GM18951 (cell line): ENCODE measurements around the gene HDLBP.

Source experiments
- POLR2A ChIP-seq: IDR thresholded peaks from 4 replicates; pipeline ENCODE4 v1.6.1; 2011; ENCODE audit warnings: mild to moderate bottlenecking; ENCODE audit not compliant: insufficient read length, insufficient read depth; ENCODE audit errors: extremely low read depth
- in situ Hi-C: fragments of 300-500 bp; cut with MboI; formaldehyde crosslinking; loops from one replicate; pipeline ENCODE4 v1.12.0; 2022; ENCODE audit warnings: low sequenced_read_pairs, mixed read lengths, inconsistent platforms; ENCODE audit not compliant: unreplicated experiment

HDLBP gene

DNA sequence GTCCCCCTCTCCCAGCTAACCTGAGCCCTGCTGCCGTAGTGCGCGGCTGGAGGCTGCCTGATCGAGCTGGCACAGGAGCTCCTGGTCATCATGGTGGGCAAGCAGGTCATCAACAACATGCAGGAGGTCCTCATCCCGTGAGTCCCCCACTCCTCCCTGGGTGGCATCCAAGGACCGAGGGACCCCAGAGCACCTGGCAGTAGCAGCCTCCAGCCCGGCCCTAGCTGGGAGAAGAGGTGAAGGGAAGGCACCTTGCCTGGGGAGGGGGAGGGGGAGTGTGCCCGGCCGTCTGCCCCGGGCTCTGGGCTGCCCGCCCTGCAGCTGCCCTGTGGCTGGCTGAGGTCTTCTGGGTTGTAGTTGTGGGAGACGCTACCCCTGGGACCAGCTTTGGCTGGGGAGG lies 100.7 kb downstream of the HDLBP start:
- no peak for TF ChIP-seq POLR2A
- in situ Hi-C loops: no loop called here

DNA sequence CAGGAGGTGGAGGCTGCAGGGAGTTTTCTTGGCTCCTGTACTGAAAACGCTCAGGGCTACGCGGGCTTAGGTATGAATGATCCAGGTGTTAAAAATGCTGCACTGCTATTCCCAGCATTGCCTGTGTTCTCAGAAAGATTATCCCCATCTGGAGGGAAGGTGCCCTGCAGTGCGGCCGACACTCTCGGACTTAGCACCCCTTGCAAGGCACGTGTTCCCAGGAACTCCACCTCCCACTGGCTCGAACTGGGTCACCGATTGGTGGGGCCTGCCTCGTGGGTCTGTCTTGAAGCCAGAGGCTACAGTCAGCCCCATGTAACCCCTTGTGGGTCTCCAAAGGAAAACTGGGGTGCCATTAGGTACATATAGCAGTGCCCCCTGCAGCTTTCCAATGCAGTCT lies 101.3 kb downstream of the HDLBP start:
- no peak for TF ChIP-seq POLR2A
- in situ Hi-C loops: no loop called here

DNA sequence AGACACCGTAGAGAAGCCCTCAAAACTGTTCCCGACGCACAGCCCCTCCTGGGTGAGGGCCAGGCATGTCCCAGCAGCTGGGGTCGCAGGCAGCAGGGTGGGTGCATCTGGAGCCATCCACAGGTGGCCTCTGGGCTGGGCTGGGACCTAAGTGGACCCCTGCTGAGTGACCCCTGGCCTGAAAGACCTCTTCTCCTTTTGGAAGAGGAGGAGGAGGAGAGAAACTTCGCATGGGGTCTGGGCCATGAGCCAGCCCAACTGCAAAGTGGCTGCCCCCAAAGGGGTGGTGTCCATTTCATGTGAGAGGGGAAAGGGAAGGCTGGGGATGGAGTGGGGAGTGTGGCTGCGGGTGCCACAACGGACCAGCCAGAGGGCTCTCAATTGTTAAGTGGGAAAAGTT lies 101.9 kb downstream of the HDLBP start:
- TF ChIP-seq POLR2A: no peak
- in situ Hi-C loops: no loop called here

DNA sequence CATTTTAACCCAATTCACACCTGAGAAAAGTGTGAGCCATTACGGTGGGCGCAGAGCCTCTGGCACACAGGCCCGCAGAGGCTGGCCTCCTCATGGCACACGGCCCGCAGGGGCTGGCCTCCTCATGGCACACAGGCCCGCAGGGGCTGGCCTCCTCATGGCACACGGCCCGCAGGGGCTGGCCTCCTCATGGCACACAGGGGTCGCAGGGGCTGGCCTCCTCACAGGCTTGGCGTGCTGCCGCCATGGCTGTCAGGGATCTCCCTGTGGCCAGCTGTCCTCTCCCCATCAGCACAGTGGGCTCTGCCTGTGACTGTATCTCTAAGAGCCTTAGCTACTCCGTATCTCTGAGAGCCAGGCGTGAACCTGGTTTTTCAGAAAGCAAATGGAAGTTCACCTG lies 102.4 kb downstream of the HDLBP start:
- in situ Hi-C loops: no loop called here
- TF ChIP-seq POLR2A: no peak

- in situ Hi-C loops: no loop called here
- no peak for TF ChIP-seq POLR2A
Observed at GRCh38 chr2:241211276-241211675, 104.2 kb downstream of the HDLBP start.

DNA sequence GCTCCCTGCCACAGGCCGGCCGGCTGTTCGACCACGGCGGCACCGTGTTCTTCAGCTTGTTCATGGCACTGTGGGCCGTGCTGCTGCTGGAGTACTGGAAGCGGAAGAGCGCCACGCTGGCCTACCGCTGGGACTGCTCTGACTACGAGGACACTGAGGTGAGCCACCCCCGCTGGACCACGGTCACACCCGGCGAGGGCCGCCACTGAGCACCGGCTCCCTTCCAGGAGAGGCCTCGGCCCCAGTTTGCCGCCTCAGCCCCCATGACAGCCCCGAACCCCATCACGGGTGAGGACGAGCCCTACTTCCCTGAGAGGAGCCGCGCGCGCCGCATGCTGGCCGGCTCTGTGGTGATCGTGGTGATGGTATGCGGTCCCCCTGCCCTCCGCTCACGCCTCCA lies 106.2 kb downstream of the HDLBP start:
- in situ Hi-C loops: no loop called here
- TF ChIP-seq POLR2A: no peak

- in situ Hi-C loops: no loop called here
- no peak for TF ChIP-seq POLR2A
Observed at GRCh38 chr2:241208058-241208457, 107.4 kb downstream of the HDLBP start.

- no peak for TF ChIP-seq POLR2A
- in situ Hi-C loops: no loop called here
Observed at GRCh38 chr2:241207641-241208040, 107.8 kb downstream of the HDLBP start.

GRCh38 chr2:241207151-241207550 lies 108.3 kb downstream of the HDLBP start:
- TF ChIP-seq POLR2A: no peak
- in situ Hi-C loops: no loop called here

DNA sequence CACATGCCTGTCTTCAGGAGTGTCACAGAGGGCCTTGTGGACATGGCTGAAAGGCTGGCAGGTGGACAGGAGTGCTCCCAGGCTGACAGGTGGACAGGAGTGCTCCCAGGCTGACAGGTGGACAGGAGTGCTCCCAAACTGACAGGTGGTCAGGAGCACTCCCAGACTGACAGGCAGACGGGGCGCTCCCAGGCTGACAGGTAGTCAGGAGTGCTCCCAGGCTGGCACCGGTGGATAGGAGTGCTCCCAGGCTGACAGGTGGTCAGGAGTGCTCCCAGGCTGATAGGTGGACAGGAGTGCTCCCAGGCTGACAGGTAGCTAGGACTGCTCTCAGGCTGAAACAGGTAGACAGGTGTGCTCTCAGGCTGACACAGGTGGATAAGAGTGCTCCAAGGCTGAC lies 110.4 kb downstream of the HDLBP start:
- TF ChIP-seq POLR2A: no peak

GRCh38 chr2:241204490-241204889 lies 111.0 kb downstream of the HDLBP start:
- in situ Hi-C loops: no loop called here
- no peak for TF ChIP-seq POLR2A

More for the DNA sequence above, 110.4 kb downstream of the HDLBP start:
- in situ Hi-C loops: no loop called here

DNA sequence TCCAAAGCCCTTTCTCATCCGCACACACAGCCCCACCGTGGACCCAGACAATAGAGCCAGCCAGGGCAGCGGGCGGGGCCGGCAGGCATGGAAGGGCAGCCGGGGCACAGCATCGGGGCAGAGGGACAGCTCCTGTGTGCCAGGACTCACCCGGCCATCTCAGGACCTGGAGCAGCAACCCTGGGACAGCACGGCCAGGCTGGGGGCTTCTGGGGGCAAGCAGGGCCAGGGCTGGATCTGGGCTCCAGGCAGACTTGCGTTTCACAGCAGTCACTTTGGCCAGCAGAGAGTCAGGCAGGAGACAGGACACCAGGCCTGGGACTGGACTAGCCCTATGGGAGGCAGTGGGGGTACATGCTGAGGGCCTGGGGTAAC lies 111.5 kb downstream of the HDLBP start:
- in situ Hi-C loops: no loop called here
- no peak for TF ChIP-seq POLR2A

- in situ Hi-C loops: no loop called here
- TF ChIP-seq POLR2A: no peak
Observed at GRCh38 chr2:241203218-241204009, 112.1 kb downstream of the HDLBP start.

DNA sequence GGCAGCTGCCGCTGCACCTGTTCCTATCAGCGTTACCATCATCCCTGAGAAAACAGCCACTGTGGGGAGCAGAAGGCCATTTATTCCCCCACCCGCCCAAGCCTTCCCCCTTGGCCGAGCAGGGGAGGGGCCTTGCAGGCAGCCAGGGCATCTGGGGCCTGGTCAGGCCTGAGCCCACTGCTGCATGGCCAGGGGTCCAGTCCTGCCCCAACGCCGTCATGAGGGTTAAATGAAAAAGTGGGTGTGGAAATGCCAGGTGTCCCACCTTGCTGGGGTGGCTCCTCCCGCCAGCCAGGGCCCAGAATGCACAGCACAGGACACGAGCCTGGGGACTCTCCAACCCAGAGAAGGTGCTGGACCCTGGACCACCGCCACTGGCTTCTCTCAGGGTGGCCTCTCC lies 112.8 kb downstream of the HDLBP start:
- TF ChIP-seq POLR2A: no peak
- in situ Hi-C loops: no loop called here

DNA sequence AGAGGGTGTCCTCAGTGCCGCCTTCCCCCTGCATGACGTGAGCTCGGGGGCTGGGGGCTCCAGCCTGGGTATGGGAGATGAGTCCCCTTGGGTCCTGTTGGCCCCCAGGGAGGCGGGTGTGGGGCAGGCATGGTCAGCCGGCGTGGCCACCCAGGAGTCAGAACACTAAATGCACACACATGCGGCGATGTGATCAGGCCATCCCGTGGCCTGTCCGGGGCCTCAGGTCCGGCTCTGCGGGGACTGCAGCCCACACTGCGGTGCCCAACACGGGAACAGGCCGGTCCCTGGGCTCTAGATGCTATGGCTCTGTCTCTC lies 113.2 kb downstream of the HDLBP start:
- in situ Hi-C loops: no loop called here
- TF ChIP-seq POLR2A: no peak
